ENCODE measurements around the gene OTOG.

OTOG gene

GRCh38 chr11:17673951-17674350, 126.9 kb downstream of the OTOG start:
- H3K9ac ChIP-seq (ENCODE audit: low read depth, low read length), result no peak overlapping the region
- WGBS, result 88% methylated on average over 1 of the region's 1 CpG
- no peak overlapping the region for H3K27ac ChIP-seq (ENCODE audit: low read depth, low read length)
- no peak overlapping the region for H3K4me3 ChIP-seq (ENCODE audit: low read length)
- H3K4me1 ChIP-seq (ENCODE audit: insufficient read depth, low read length), result no peaks in the 10 kb centered on the region
- peaks cover 13% of the 10 kb centered on the region; the same call in 1 of the 2 replicates for H3K9me3 ChIP-seq (ENCODE audit: insufficient read depth, low read depth, low read length)
- no peaks in the 10 kb centered on the region for H3K36me3 ChIP-seq (ENCODE audit: insufficient read depth, low read length)
- H3K27me3 ChIP-seq (ENCODE audit: insufficient read depth, low read length), result peaks cover 32% of the 10 kb centered on the region

GRCh38 chr11:17682848-17683247, 135.8 kb downstream of the OTOG start:
- no peak overlapping the region for H3K4me3 ChIP-seq (ENCODE audit: low read length)
- no peaks in the 10 kb centered on the region for H3K9me3 ChIP-seq (ENCODE audit: insufficient read depth, low read depth, low read length)
- no peak overlapping the region for H3K27ac ChIP-seq (ENCODE audit: low read depth, low read length)
- H3K9ac ChIP-seq (ENCODE audit: low read depth, low read length), result no peak overlapping the region
- peaks cover 12% of the 10 kb centered on the region; the same call in 1 of the 2 replicates for H3K27me3 ChIP-seq (ENCODE audit: insufficient read depth, low read length)
- no peaks in the 10 kb centered on the region for H3K36me3 ChIP-seq (ENCODE audit: insufficient read depth, low read length)
- peaks cover 4% of the 10 kb centered on the region; the same call in 1 of the 2 replicates for H3K4me1 ChIP-seq (ENCODE audit: insufficient read depth, low read length)

GRCh38 chr11:17683377-17684161, 136.5 kb downstream of the OTOG start:
- peaks cover 12% of the 10 kb centered on the region; the same call in 1 of the 2 replicates for H3K27me3 ChIP-seq (ENCODE audit: insufficient read depth, low read length)
- H3K4me1 ChIP-seq (ENCODE audit: insufficient read depth, low read length), result peaks cover 4% of the 10 kb centered on the region; the same call in 1 of the 2 replicates
- no peak overlapping the region for H3K27ac ChIP-seq (ENCODE audit: low read depth, low read length)
- no peaks in the 10 kb centered on the region for H3K9me3 ChIP-seq (ENCODE audit: insufficient read depth, low read depth, low read length)
- 78% methylated on average over 12 of the region's 12 CpGs for WGBS
- H3K4me3 ChIP-seq (ENCODE audit: low read length), result no peak overlapping the region
- no peaks in the 10 kb centered on the region for H3K36me3 ChIP-seq (ENCODE audit: insufficient read depth, low read length)
- no peak overlapping the region for H3K9ac ChIP-seq (ENCODE audit: low read depth, low read length)

- H3K36me3 ChIP-seq (ENCODE audit: insufficient read depth, low read length), result no peaks in the 10 kb centered on the region
- no peaks in the 10 kb centered on the region for H3K9me3 ChIP-seq (ENCODE audit: insufficient read depth, low read depth, low read length)
- no peak overlapping the region for H3K9ac ChIP-seq (ENCODE audit: low read depth, low read length)
- H3K27me3 ChIP-seq (ENCODE audit: insufficient read depth, low read length), result peaks cover 19% of the 10 kb centered on the region; the same call in 1 of the 2 replicates
- 87% methylated on average over 5 of the region's 5 CpGs for WGBS
- no peak overlapping the region for H3K4me3 ChIP-seq (ENCODE audit: low read length)
- H3K27ac ChIP-seq (ENCODE audit: low read depth, low read length), result no peak overlapping the region
- peaks cover 4% of the 10 kb centered on the region; the same call in 1 of the 2 replicates for H3K4me1 ChIP-seq (ENCODE audit: insufficient read depth, low read length)
Observed at GRCh38 chr11:17684550-17684949, 137.5 kb downstream of the OTOG start.

GRCh38 chr11:17686231-17686980, 139.3 kb downstream of the OTOG start:
- Histone ChIP-seq H3K4me1 (ENCODE audit: insufficient read depth, low read length) (peaks cover 4% of the 10 kb centered on the region; the same call in 1 of the 2 replicates), H3K36me3 (ENCODE audit: insufficient read depth, low read length) (no peaks in the 10 kb centered on the region), H3K27ac (ENCODE audit: low read depth, low read length) (no peak overlapping the region), H3K9me3 (ENCODE audit: insufficient read depth, low read depth, low read length) (no peaks in the 10 kb centered on the region), H3K9ac (ENCODE audit: low read depth, low read length) (no peak overlapping the region), H3K27me3 (ENCODE audit: insufficient read depth, low read length) (peaks cover 28% of the 10 kb centered on the region; the same call in 1 of the 2 replicates), H3K4me3 (ENCODE audit: low read length) (no peak overlapping the region)
- 78% methylated on average over 8 of the region's 8 CpGs for WGBS

GRCh38 chr11:17687946-17688670, 141.0 kb downstream of the OTOG start:
- no peak overlapping the region for H3K9ac ChIP-seq (ENCODE audit: low read depth, low read length)
- H3K4me3 ChIP-seq (ENCODE audit: low read length), result no peak overlapping the region
- H3K27me3 ChIP-seq (ENCODE audit: insufficient read depth, low read length), result peaks cover 45% of the 10 kb centered on the region
- no peaks in the 10 kb centered on the region for H3K9me3 ChIP-seq (ENCODE audit: insufficient read depth, low read depth, low read length)
- WGBS, result 94% methylated on average over 18 of the region's 18 CpGs
- peaks cover 4% of the 10 kb centered on the region; the same call in 1 of the 2 replicates for H3K4me1 ChIP-seq (ENCODE audit: insufficient read depth, low read length)
- H3K36me3 ChIP-seq (ENCODE audit: insufficient read depth, low read length), result no peaks in the 10 kb centered on the region
- no peak overlapping the region for H3K27ac ChIP-seq (ENCODE audit: low read depth, low read length)

- Histone ChIP-seq H3K9ac (ENCODE audit: low read depth, low read length) (no peak overlapping the region), H3K4me3 (ENCODE audit: low read length) (no peak overlapping the region), H3K27me3 (ENCODE audit: insufficient read depth, low read length) (peaks cover 68% of the 10 kb centered on the region), H3K4me1 (ENCODE audit: insufficient read depth, low read length) (no peaks in the 10 kb centered on the region), H3K27ac (ENCODE audit: low read depth, low read length) (no peak overlapping the region), H3K36me3 (ENCODE audit: insufficient read depth, low read length) (no peaks in the 10 kb centered on the region), H3K9me3 (ENCODE audit: insufficient read depth, low read depth, low read length) (no peaks in the 10 kb centered on the region)
- 88% methylated on average over 2 of the region's 2 CpGs for WGBS
Observed at GRCh38 chr11:17691550-17691949, 144.5 kb downstream of the OTOG start.

- H3K27ac ChIP-seq (ENCODE audit: low read depth, low read length), result no peak overlapping the region
- 62% methylated on average over 10 of the region's 10 CpGs for WGBS
- peaks cover 72% of the 10 kb centered on the region for H3K27me3 ChIP-seq (ENCODE audit: insufficient read depth, low read length)
Observed at GRCh38 chr11:17691976-17692375, 144.9 kb downstream of the OTOG start.

GRCh38 chr11:17692931-17693330, 145.9 kb downstream of the OTOG start:
- 93% methylated on average over 7 of the region's 7 CpGs for WGBS
- no peaks in the 10 kb centered on the region for H3K4me1 ChIP-seq (ENCODE audit: insufficient read depth, low read length)

More at GRCh38 chr11:17691976-17692375, 144.9 kb downstream of the OTOG start:
- no peak overlapping the region for H3K9ac ChIP-seq (ENCODE audit: low read depth, low read length)
- H3K4me1 ChIP-seq (ENCODE audit: insufficient read depth, low read length), result no peaks in the 10 kb centered on the region
- H3K36me3 ChIP-seq (ENCODE audit: insufficient read depth, low read length), result no peaks in the 10 kb centered on the region
- no peak overlapping the region for H3K4me3 ChIP-seq (ENCODE audit: low read length)
- no peaks in the 10 kb centered on the region for H3K9me3 ChIP-seq (ENCODE audit: insufficient read depth, low read depth, low read length)

GRCh38 chr11:17693531-17693930, 146.5 kb downstream of the OTOG start:
- H3K4me1 ChIP-seq (ENCODE audit: insufficient read depth, low read length), result no peaks in the 10 kb centered on the region
- H3K4me3 ChIP-seq (ENCODE audit: low read length), result no peak overlapping the region
- peaks cover 86% of the 10 kb centered on the region for H3K27me3 ChIP-seq (ENCODE audit: insufficient read depth, low read length)
- no peaks in the 10 kb centered on the region for H3K36me3 ChIP-seq (ENCODE audit: insufficient read depth, low read length)
- no peaks in the 10 kb centered on the region for H3K9me3 ChIP-seq (ENCODE audit: insufficient read depth, low read depth, low read length)
- no peak overlapping the region for H3K9ac ChIP-seq (ENCODE audit: low read depth, low read length)
- H3K27ac ChIP-seq (ENCODE audit: low read depth, low read length), result no peak overlapping the region
- WGBS, result 79% methylated on average over 4 of the region's 4 CpGs

More at GRCh38 chr11:17692931-17693330, 145.9 kb downstream of the OTOG start:
- H3K9me3 ChIP-seq (ENCODE audit: insufficient read depth, low read depth, low read length), result no peaks in the 10 kb centered on the region
- H3K9ac ChIP-seq (ENCODE audit: low read depth, low read length), result no peak overlapping the region
- no peak overlapping the region for H3K27ac ChIP-seq (ENCODE audit: low read depth, low read length)
- no peaks in the 10 kb centered on the region for H3K36me3 ChIP-seq (ENCODE audit: insufficient read depth, low read length)
- no peak overlapping the region for H3K4me3 ChIP-seq (ENCODE audit: low read length)
- peaks cover 82% of the 10 kb centered on the region for H3K27me3 ChIP-seq (ENCODE audit: insufficient read depth, low read length)

Measured in HUES64 (cell line).